T-cell (primary cell): ENCODE results near the gene MCM3AP. TPM values are rescaled to one million over a fixed set of nuclear protein-coding genes. Genes with fewer than 3 reads are reported as not detected.
"Not testable (repeated sequence)": the region's sequence is repeated elsewhere in the genome, so short reads cannot be mapped to it uniquely, and the experiment has no call there.

Source experiments
- ATAC-seq, 4 experiments: fragments of 200-7000 bp in 3 of 4; fragments of 150-1000 bp in 1 of 4; cut with Tn5 transposase; replicated peaks in 1 of 4; 1 replicate in 3 of 4; 2 replicates in 1 of 4; pipeline ENCODE4 v1.10.0; 2021; ENCODE audit warnings: moderate library complexity in 3 of 4, mild to moderate bottlenecking in 2 of 4, moderate number of reproducible peaks in 1 of 4
- CTCF ChIA-PET, 2 donors: fragments of 300-600 bp; sonication (Branson Sonifier 250); formaldehyde crosslinking; loops; one replicate each; lab custom pipeline; 2022; ENCODE audit warnings: antibody characterized with exemption in 2 of 2; lab: Charles Lee
- POLR2A ChIA-PET, 2 donors: fragments of 300-600 bp; sonication (Branson Sonifier 250); formaldehyde crosslinking; loops; one replicate each; lab custom pipeline; 2022; ENCODE audit warnings: antibody characterized with exemption in 2 of 2; lab: Charles Lee
- DNase-seq, 35 experiments: peaks; one replicate each; pipeline versions ENCODE4 v3.0.0 to v3.0.0-alpha.2; 2013 to 2023
- H3K27ac ChIP-seq: one replicate; pipeline ENCODE4 v1.5.1; 2013; ENCODE audit warnings: low read length
- H3K27me3 ChIP-seq, 2 experiments: replicated peaks in 1 of 2; 1 replicate in 1 of 2; 2 replicates in 1 of 2; pipeline versions ENCODE4 v1.6.1 to v1.7.0; 2013; ENCODE audit warnings: low read length in 1 of 2, mixed read lengths in 1 of 2; ENCODE audit not compliant: control insufficient read depth in 2 of 2, insufficient read depth in 2 of 2; ENCODE audit errors: extremely low read depth in 1 of 2
- H3K36me3 ChIP-seq, 2 donors: 1 replicate in 1 of 2; 2 replicates in 1 of 2; pipeline versions ENCODE4 v1.6.1 to v1.7.0; 2013; ENCODE audit warnings: low read length in 1 of 2; ENCODE audit not compliant: control insufficient read depth in 2 of 2, insufficient read depth in 1 of 2; ENCODE audit errors: extremely low read depth in 1 of 2
- H3K4me1 ChIP-seq, 2 experiments: 1 replicate in 1 of 2; 2 replicates in 1 of 2; pipeline versions ENCODE4 v1.6.1 to v1.7.0; 2013; ENCODE audit warnings: low read length in 2 of 2, mixed read lengths in 1 of 2; ENCODE audit not compliant: insufficient read depth in 2 of 2, control insufficient read depth in 1 of 2; ENCODE audit errors: extremely low read depth in 1 of 2
- H3K4me3 ChIP-seq, 2 donors: 1 replicate in 1 of 2; 2 replicates in 1 of 2; pipeline versions ENCODE4 v1.5.1 to v1.7.0; 2013; ENCODE audit warnings: mild to moderate bottlenecking in 2 of 2, low read length in 1 of 2, moderate library complexity in 1 of 2; ENCODE audit not compliant: control insufficient read depth in 1 of 2; ENCODE audit errors: extremely low read depth in 1 of 2
- H3K9me3 ChIP-seq: 2 replicates; pipeline ENCODE4 v1.7.0; 2013
- H3K27ac Mint-ChIP-seq, 2 donors: one replicate each; pipeline ENCODE4 v1.8.0; 2020 to 2021; ENCODE audit warnings: mild to moderate bottlenecking in 2 of 2, mixed read lengths in 2 of 2
- H3K27me3 Mint-ChIP-seq, 2 donors: one replicate each; pipeline ENCODE4 v1.8.0; 2021 to 2022; ENCODE audit warnings: mixed read lengths in 2 of 2
- H3K36me3 Mint-ChIP-seq: one replicate; pipeline ENCODE4 v1.8.0; 2021; ENCODE audit warnings: mixed read lengths
- H3K4me1 Mint-ChIP-seq, 3 donors: one replicate each; pipeline ENCODE4 v1.8.0; 2020 to 2022; ENCODE audit warnings: mixed read lengths in 3 of 3, mild to moderate bottlenecking in 1 of 3
- H3K4me3 Mint-ChIP-seq, 3 donors: one replicate each; pipeline ENCODE4 v1.8.0; 2020 to 2022; ENCODE audit warnings: mild to moderate bottlenecking in 3 of 3, mixed read lengths in 3 of 3, moderate library complexity in 3 of 3
- H3K9me3 Mint-ChIP-seq, 3 donors: one replicate each; pipeline ENCODE4 v1.8.0; 2020 to 2022; ENCODE audit warnings: mixed read lengths in 3 of 3
- WGBS: methylation state at CpG from one replicate; pipeline ENCODE4 v1.1.5; 2013; ENCODE audit warnings: missing lambda C conversion rate; ENCODE audit not compliant: insufficient coverage; 5-methylcytosine and 5-hydroxymethylcytosine counted together
- total RNA-seq, 35 experiments: library from RNA in 6 of 35; stranded (reverse) in 6 of 35; fragments of 120-200 nt in 1 of 35; gene quantifications; one replicate each; pipeline versions ENCODE4 v1.2.1 to v1.2.4 and lab custom pipeline; 2013 to 2026

The MCM3AP gene
- total RNA-seq, 5 donors from 2014 or later (not counting 1 experiment from before 2014, with no cell fraction given) = 126 to 180 (median 166) TPM

DNA sequence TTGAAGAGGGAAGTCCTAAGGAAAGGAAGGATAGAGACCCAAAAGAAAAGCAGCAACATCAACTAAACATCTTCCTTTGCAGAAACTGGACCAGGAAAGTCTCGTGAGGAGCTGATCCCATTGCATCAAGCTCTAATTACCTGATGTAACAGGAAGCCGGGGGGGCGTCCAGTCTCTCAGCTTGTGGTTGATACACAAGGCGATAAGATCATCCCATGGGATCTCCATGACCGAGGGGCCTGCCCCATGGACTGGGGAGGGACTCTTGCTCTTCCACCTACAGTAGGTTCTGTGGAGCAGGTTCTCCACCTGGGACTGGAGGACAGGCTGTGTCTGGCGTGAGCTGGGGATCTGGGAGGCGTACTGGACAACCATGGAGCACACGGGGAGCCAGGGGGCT, 42.1 kb downstream of the MCM3AP start:
- Histone ChIP-seq H3K27ac (no peak overlapping the region), H3K4me3 (no peak overlapping the region), H3K27me3 (no peaks in the 10 kb centered on the region), H3K36me3 (peaks cover 25 to 93% of the 10 kb centered on the region in 2 donors), H3K9me3 (no peaks in the 10 kb centered on the region), H3K4me1 (no peaks in the 10 kb centered on the region)
- 100% methylated on average over 5 of the region's 8 CpGs for WGBS
- Mint-ChIP-seq H3K36me3 (peaks cover 60% of the 10 kb centered on the region), H3K27ac (peak overlapping the region; percentile 39 to 48), H3K9me3 (no peaks in the 10 kb centered on the region), H3K4me1 (peaks cover 0 to 6% (median 2%) of the 10 kb centered on the region in 3 donors), H3K27me3 (no peaks in the 10 kb centered on the region), H3K4me3 (no peak overlapping the region)
- DNase-seq (no peak), ATAC-seq (no peak)
- ChIA-PET POLR2A (interaction anchor here in 1 of 2 donors (0.6 kb wide), 1 partner anchor 30 kb away, joined by 5 read pairs; no protein-coding TSS in a partner anchor), CTCF (no interaction called here)

DNA sequence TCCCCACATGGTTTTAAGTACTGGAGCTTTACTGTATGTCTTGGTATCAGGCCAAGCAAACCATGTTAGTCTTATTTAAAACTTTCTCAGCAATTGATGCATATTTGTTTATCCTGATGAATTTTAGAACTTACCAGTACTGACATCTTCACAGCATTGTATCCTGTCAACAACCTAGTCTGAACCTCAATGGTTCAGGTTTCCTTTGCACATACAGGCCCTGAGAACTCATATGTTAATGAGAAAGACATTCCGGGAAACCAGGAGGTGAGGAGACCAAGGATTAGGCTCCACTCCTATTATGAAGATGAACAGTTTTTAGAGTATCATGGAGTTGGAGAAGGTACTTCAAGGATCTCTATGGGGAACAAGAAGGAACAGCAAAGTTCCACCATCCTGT, 43.8 kb downstream of the MCM3AP start:
- H3K36me3 ChIP-seq = peaks cover 22 to 81% of the 10 kb centered on the region in 2 donors

DNA sequence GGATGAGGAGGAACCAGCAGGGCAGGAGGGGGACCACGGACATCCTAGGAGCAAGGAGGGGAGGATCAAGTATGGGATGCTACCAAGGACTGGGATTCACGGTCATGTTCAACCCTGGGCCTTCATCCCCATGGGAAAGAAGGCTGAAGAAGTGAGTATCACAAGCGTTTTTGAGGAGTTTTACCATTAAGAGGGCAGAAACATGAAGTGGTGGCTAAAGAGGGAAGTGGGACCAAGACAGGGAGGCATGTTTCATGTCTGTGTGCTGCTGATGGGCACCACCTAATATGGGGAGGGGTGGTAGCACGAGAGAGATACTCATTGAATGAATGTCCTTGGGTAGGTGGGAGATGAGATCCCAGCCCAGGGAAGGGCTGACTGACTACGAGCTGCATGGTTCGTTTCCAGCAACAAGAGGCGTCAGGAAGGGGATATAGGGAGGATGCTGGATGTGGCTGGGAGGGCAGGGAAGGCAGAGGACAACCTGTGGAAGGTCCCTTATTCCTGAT, 45.5 kb downstream of the MCM3AP start:
- H3K27me3 Mint-ChIP-seq = no peaks in the 10 kb centered on the region
- no peaks in the 10 kb centered on the region for H3K9me3 Mint-ChIP-seq
- peak overlapping the region in 1 of 2 donors; percentile 37 for H3K27ac Mint-ChIP-seq
- CTCF ChIA-PET = interaction anchor here in 1 of 2 donors (1.3 kb wide), 1 partner anchor 10 kb away, joined by 5 read pairs; no protein-coding TSS in a partner anchor
- POLR2A ChIA-PET = no interaction called here
- WGBS = 95% methylated on average over 6 of the region's 7 CpGs
- Histone ChIP-seq H3K9me3 (no peaks in the 10 kb centered on the region), H3K27me3 (no peaks in the 10 kb centered on the region), H3K36me3 (peaks cover 22 to 82% of the 10 kb centered on the region in 2 donors), H3K27ac (no peak overlapping the region), H3K4me1 (no peaks in the 10 kb centered on the region), H3K4me3 (no peak overlapping the region)
- DNase-seq (no peak), ATAC-seq (no peak)
- peaks cover 0 to 6% (median under 1%) of the 10 kb centered on the region in 3 donors for H3K4me1 Mint-ChIP-seq
- H3K36me3 Mint-ChIP-seq = peaks cover 60% of the 10 kb centered on the region
- H3K4me3 Mint-ChIP-seq = no peak overlapping the region

More for the DNA sequence above, 43.8 kb downstream of the MCM3AP start:
- CTCF ChIA-PET = interaction anchor here in 1 of 2 donors (0.6 kb wide), 1 partner anchor 84 kb away, joined by 3 read pairs; no protein-coding TSS in a partner anchor
- ATAC-seq, H3K27me3 ChIP-seq, H3K9me3 ChIP-seq, H3K27ac ChIP-seq, H3K4me1 ChIP-seq, H3K4me3 Mint-ChIP-seq, H3K27ac Mint-ChIP-seq, H3K27me3 Mint-ChIP-seq, POLR2A ChIA-PET, H3K4me1 Mint-ChIP-seq, H3K4me3 ChIP-seq, DNase-seq, H3K9me3 Mint-ChIP-seq: not testable (repeated sequence)
- H3K36me3 Mint-ChIP-seq = peaks cover 56% of the 10 kb centered on the region
- no CpG with 5 or more reads among the region's 1 CpG for WGBS

DNA sequence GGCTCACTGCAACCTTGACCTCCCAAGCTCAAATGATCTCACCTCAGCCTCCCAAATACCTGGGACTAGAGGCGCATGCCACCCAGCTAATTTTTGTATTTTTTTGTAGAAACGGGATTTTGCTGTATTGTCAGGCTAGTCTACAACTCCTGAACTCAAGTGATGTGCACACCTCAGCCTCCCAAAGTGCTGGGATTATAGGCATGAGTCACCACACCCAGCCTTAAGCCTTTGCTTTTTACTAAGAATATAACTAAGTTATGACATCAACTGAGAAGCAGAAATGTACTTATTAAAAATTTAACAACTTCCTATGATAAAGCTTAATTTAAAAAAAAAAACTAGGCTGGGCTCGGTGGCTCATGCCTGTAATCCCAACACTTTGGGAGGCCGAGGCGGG, 47.9 kb downstream of the MCM3AP start:
- H3K4me3 Mint-ChIP-seq = no peak overlapping the region
- Histone ChIP-seq H3K4me3 (no peak overlapping the region), H3K36me3 (peaks cover 22 to 67% of the 10 kb centered on the region in 2 donors), H3K9me3 (no peaks in the 10 kb centered on the region), H3K27me3 (no peaks in the 10 kb centered on the region), H3K27ac (no peak overlapping the region), H3K4me1 (peaks cover 0 to 7% of the 10 kb centered on the region in 2 experiments)
- H3K27ac Mint-ChIP-seq = no peak overlapping the region
- ChIA-PET CTCF (no interaction called here), POLR2A (no interaction called here)
- H3K9me3 Mint-ChIP-seq = no peaks in the 10 kb centered on the region
- peaks cover 4 to 21% (median 16%) of the 10 kb centered on the region in 3 donors for H3K4me1 Mint-ChIP-seq
- ATAC-seq (no peak), DNase-seq (no peak)
- WGBS = no CpG with 5 or more reads among the region's 5 CpGs
- no peaks in the 10 kb centered on the region for H3K27me3 Mint-ChIP-seq
- H3K36me3 Mint-ChIP-seq = peaks cover 70% of the 10 kb centered on the region

DNA sequence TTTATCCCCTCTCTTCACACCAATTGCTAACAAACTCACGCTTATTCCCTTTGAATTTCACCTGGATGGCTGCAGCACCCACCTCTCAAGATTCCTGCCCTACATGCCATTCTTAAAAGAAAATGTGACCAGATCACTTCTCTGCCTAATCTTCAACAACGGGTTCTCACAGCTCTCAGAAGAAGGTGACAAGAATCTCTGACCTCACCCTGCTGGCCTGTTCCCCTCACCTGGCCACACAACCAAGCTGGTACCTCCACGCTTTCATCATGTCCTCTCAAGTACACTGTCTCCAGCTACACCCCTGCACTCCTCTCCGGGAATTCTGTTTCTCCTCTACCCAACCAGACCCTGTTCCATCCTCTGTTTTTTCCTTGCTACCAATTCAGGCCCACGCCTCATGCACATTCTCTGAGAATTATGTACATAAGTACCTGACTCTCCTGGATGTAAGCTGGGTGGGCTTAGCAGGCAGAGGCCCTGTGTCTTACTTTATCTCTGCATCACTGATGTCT, 50.9 kb downstream of the MCM3AP start:
- Mint-ChIP-seq H3K36me3 (peaks cover 47% of the 10 kb centered on the region), H3K27ac (peak overlapping the region in 1 of 2 donors; percentile 50), H3K4me1 (peaks cover 20 to 37% (median 35%) of the 10 kb centered on the region in 3 donors), H3K4me3 (no peak overlapping the region), H3K27me3 (no peaks in the 10 kb centered on the region), H3K9me3 (no peaks in the 10 kb centered on the region)
- Histone ChIP-seq H3K4me1 (peaks cover 2 to 15% of the 10 kb centered on the region in 2 experiments), H3K36me3 (peaks cover 16 to 38% of the 10 kb centered on the region in 2 donors), H3K9me3 (no peaks in the 10 kb centered on the region), H3K27ac (no peak overlapping the region), H3K27me3 (no peaks in the 10 kb centered on the region), H3K4me3 (no peak overlapping the region)
- ATAC-seq (no peak), DNase-seq (no peak)
- ChIA-PET POLR2A (no interaction called here), CTCF (interaction anchor here in 1 of 2 donors (0.5 kb wide), 1 partner anchor 15 kb away, joined by 3 read pairs; no protein-coding TSS in a partner anchor)
- WGBS = 77% methylated on average over 4 of the region's 5 CpGs

DNA sequence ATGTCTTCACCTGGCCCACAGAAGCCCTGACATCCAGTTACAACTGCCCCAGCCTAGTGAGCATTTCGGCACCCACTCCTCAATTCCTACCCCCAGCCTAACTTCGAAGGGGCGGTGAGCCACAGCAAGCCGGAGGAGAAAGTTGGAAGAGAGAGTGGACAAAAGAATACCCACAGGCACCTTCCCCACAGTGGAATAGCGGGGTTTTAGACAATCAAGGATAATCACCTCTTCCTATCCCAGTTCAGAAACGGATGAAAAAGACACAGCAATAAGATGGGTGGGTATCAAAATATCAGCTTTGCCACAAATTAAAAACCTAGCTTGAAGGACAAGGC, 55.5 kb downstream of the MCM3AP start:
- no peak for DNase-seq
- WGBS = no CpG with 5 or more reads among the region's 6 CpGs
- Mint-ChIP-seq H3K36me3 (peaks cover 29% of the 10 kb centered on the region), H3K4me3 (peak overlapping the region; percentile 84 to 95 (median 90)), H3K27ac (peak overlapping the region; percentile 34 to 70), H3K4me1 (peaks cover 46 to 66% (median 63%) of the 10 kb centered on the region in 3 donors), H3K9me3 (no peaks in the 10 kb centered on the region), H3K27me3 (no peaks in the 10 kb centered on the region)
- no peaks in the 10 kb centered on the region for H3K27me3 ChIP-seq
- peak overlapping the region; percentile 50 to 64 for H3K4me3 ChIP-seq
- H3K4me1 ChIP-seq = peaks cover 2 to 37% of the 10 kb centered on the region in 2 experiments
- ATAC-seq = no peak
- no peaks in the 10 kb centered on the region for H3K9me3 ChIP-seq
- POLR2A ChIA-PET = no interaction called here
- CTCF ChIA-PET = interaction anchor here in 1 of 2 donors (1.3 kb wide), 1 partner anchor 10 kb away, joined by 5 read pairs; no protein-coding TSS in a partner anchor
- H3K36me3 ChIP-seq = peaks cover 9% of the 10 kb centered on the region in 2 donors
- H3K27ac ChIP-seq = peak overlapping the region; percentile 1
